ENCODE data around the gene GPR62. TPM values are rescaled to one million over a fixed set of nuclear protein-coding genes. Genes with fewer than 3 reads are reported as not detected.

Gene GPR62
- total and polyA plus RNA-seq, 8 donors: 0.08 to 0.26 (median 0.09) TPM; not detected in 2

- H3K27ac ChIP-seq: no peak overlapping the region
- 93 to 95% methylated on average over 28 of the region's 28 CpGs for WGBS, 2 donors
- H3K4me3 ChIP-seq: no peak overlapping the region
- DNase-seq (no peak), FAIRE-seq (no peak), ATAC-seq (no peak)
- peaks cover 0 to 45% (median 11%) of the 10 kb centered on the region in 3 donors for H3K36me3 ChIP-seq
- TF ChIP-seq CTCF (IDR thresholded peaks at IDR 0.05): no peak
- H3K9me3 ChIP-seq: no peaks in the 10 kb centered on the region
- H3K4me1 ChIP-seq: peaks cover 0 to 5% (median 0%) of the 10 kb centered on the region in 3 donors
- H3K27me3 ChIP-seq: no peaks in the 10 kb centered on the region
- intact Hi-C loops (cut with DNase I): no loop called here
These were observed 19.9 kb upstream of the GPR62 start for GRCh38 chr3:51934991-51935885.

GRCh38 chr3:51935886-51936755, 19.1 kb upstream of the GPR62 start:
- DNase-seq (no peak), ATAC-seq (no peak), FAIRE-seq (no peak)
- intact Hi-C loops (cut with DNase I): no loop called here
- Histone ChIP-seq H3K36me3 (peaks cover 0 to 45% (median 11%) of the 10 kb centered on the region in 3 donors), H3K27ac (no peak overlapping the region), H3K9me3 (no peaks in the 10 kb centered on the region), H3K4me1 (peaks cover 0 to 14% (median 5%) of the 10 kb centered on the region in 3 donors), H3K4me3 (no peak overlapping the region), H3K27me3 (no peaks in the 10 kb centered on the region)
- TF ChIP-seq CTCF (IDR thresholded peaks at IDR 0.05): no peak
- 94 to 96% methylated on average over 25 of the region's 25 CpGs for whole genome bisulfite sequencing, 2 donors

GRCh38 chr3:51937014-51937413, 18.2 kb upstream of the GPR62 start:
- Histone ChIP-seq H3K27me3 (no peaks in the 10 kb centered on the region), H3K36me3 (peaks cover 0 to 45% (median 11%) of the 10 kb centered on the region in 3 donors), H3K4me1 (peaks cover 0 to 15% (median 5%) of the 10 kb centered on the region in 3 donors), H3K27ac (no peak overlapping the region), H3K9me3 (no peaks in the 10 kb centered on the region), H3K4me3 (no peak overlapping the region)
- TF ChIP-seq CTCF (IDR thresholded peaks at IDR 0.05): no peak
- DNase-seq (no peak), ATAC-seq (no peak), FAIRE-seq (no peak)
- 89 to 90% methylated on average over 9 of the region's 9 CpGs for WGBS, 2 donors
- intact Hi-C loops (cut with DNase I): no loop called here

GRCh38 chr3:51937611-51938450, 17.4 kb upstream of the GPR62 start:
- H3K27ac ChIP-seq: no peak overlapping the region
- intact Hi-C loops (cut with DNase I): no loop called here
- peak in 1 of 6 donors; percentile 60 for DNase-seq
- no peaks in the 10 kb centered on the region for H3K9me3 ChIP-seq
- no peak for FAIRE-seq
- no peaks in the 10 kb centered on the region for H3K27me3 ChIP-seq
- no peak for TF ChIP-seq CTCF (IDR thresholded peaks at IDR 0.05)
- peaks cover 0 to 42% (median 11%) of the 10 kb centered on the region in 3 donors for H3K36me3 ChIP-seq
- H3K4me3 ChIP-seq: no peak overlapping the region
- ATAC-seq: no peak
- peaks cover 0 to 18% (median 5%) of the 10 kb centered on the region in 3 donors for H3K4me1 ChIP-seq
- WGBS, 2 donors: 87 to 95% methylated on average over 13 of the region's 13 CpGs

Data from pancreas (tissue), 10 donors.